GM20000 (cell line): ENCODE data around the gene SPN.

Experiments used
- DNase-seq: peaks from one replicate; pipeline ENCODE4 v3.0.0; 2012; ENCODE audit warnings: low spot score
- TF ChIP-seq, protein P1 (sequence below): IDR thresholded peaks from 2 replicates; pipeline ENCODE4 v1.5.1; 2012; ENCODE audit warnings: mild to moderate bottlenecking, control low read depth; ENCODE audit errors: extremely low read depth, missing control alignments

Gene SPN

DNA sequence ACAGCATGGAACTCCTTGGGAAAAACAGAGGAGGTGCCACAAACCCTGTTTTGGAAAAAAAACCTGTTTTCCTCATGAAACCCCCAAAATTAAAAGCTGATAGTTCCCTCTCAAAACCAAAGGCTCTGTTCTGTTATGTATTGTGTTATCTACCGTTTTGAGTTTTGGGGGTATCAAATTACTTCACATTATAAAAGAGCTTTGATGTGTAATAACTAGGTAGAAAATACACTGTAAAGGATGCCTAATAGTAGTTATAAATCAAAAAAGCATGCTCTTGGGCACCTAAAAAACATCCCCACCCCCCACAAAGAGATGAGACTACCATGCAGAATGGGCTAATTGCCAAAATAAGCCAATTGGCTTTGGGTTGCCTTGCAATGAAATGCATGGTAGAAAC is 51.9 kb downstream of the SPN start:
- no peak for DNase-seq
- TF ChIP-seq, protein P1, sequence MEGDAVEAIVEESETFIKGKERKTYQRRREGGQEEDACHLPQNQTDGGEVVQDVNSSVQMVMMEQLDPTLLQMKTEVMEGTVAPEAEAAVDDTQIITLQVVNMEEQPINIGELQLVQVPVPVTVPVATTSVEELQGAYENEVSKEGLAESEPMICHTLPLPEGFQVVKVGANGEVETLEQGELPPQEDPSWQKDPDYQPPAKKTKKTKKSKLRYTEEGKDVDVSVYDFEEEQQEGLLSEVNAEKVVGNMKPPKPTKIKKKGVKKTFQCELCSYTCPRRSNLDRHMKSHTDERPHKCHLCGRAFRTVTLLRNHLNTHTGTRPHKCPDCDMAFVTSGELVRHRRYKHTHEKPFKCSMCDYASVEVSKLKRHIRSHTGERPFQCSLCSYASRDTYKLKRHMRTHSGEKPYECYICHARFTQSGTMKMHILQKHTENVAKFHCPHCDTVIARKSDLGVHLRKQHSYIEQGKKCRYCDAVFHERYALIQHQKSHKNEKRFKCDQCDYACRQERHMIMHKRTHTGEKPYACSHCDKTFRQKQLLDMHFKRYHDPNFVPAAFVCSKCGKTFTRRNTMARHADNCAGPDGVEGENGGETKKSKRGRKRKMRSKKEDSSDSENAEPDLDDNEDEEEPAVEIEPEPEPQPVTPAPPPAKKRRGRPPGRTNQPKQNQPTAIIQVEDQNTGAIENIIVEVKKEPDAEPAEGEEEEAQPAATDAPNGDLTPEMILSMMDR = no peak

DNA sequence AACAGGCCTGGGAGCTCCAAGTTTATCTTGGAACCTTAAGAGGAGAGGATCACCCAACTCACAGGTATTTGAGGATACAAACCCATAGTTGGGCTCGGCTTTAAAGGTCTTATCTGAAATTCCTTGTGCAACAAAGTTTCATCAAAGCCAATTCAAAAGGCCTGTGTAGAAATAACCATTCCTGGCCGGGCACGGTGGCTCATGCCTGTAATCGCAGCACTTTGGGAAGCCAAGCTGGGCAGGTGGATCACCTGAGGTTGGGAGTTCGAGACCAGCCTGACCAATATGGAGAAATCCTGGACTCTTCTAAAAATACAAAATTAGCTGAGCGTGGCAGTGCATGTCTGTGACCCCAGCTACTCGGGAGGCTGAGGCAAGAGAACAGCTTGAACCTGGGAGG is 54.1 kb downstream of the SPN start:
- TF ChIP-seq, protein P1 = no peak
- DNase-seq = no peak

DNA sequence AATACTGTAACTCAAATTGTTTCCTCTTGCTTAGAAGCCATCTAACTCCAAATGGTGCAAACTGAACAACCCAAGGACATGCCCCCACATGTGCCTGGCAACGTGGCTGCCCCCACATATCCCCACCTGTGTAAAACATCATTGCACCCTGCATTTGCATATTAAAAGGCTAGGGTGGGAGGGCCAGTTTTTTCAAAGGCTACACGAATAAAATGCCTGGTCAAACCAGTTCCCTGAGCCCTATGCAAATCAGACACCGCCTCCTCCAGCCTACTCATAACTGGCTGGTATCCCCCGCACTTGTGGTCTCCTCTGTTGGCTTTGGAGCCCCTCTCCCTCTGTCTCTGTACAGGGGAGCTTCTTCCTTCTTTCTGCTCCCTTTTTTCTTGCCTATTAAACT is 56.0 kb downstream of the SPN start:
- TF ChIP-seq, protein P1 = no peak
- DNase-seq = no peak
